GM10248 (cell line): ENCODE data around the gene DIP2C.

Experiments used
- CTCF ChIA-PET: fragments of 300-600 bp; sonication (Branson Sonifier 250); formaldehyde crosslinking; extraction: SDS; loops from one replicate; lab custom pipeline; 2021; ENCODE audit warnings: antibody characterized with exemption; lab: Yijun Ruan, JAX
- POLR2A ChIA-PET: fragments of 350-650 bp; sonication (Branson Sonifier 250); formaldehyde crosslinking; extraction: SDS; loops from one replicate; lab custom pipeline; 2020; ENCODE audit warnings: antibody characterized with exemption; lab: Yijun Ruan, JAX
- DNase-seq: peaks from one replicate; pipeline ENCODE4 v3.0.0; 2012; ENCODE audit errors: extremely low spot score
- TF ChIP-seq, protein P1 (sequence below): IDR thresholded peaks from 2 replicates; pipeline ENCODE4 v1.5.1; 2012; ENCODE audit warnings: mild to moderate bottlenecking, low read depth; ENCODE audit errors: extremely low read depth, missing control alignments, control extremely low read depth

Gene DIP2C, protein sequence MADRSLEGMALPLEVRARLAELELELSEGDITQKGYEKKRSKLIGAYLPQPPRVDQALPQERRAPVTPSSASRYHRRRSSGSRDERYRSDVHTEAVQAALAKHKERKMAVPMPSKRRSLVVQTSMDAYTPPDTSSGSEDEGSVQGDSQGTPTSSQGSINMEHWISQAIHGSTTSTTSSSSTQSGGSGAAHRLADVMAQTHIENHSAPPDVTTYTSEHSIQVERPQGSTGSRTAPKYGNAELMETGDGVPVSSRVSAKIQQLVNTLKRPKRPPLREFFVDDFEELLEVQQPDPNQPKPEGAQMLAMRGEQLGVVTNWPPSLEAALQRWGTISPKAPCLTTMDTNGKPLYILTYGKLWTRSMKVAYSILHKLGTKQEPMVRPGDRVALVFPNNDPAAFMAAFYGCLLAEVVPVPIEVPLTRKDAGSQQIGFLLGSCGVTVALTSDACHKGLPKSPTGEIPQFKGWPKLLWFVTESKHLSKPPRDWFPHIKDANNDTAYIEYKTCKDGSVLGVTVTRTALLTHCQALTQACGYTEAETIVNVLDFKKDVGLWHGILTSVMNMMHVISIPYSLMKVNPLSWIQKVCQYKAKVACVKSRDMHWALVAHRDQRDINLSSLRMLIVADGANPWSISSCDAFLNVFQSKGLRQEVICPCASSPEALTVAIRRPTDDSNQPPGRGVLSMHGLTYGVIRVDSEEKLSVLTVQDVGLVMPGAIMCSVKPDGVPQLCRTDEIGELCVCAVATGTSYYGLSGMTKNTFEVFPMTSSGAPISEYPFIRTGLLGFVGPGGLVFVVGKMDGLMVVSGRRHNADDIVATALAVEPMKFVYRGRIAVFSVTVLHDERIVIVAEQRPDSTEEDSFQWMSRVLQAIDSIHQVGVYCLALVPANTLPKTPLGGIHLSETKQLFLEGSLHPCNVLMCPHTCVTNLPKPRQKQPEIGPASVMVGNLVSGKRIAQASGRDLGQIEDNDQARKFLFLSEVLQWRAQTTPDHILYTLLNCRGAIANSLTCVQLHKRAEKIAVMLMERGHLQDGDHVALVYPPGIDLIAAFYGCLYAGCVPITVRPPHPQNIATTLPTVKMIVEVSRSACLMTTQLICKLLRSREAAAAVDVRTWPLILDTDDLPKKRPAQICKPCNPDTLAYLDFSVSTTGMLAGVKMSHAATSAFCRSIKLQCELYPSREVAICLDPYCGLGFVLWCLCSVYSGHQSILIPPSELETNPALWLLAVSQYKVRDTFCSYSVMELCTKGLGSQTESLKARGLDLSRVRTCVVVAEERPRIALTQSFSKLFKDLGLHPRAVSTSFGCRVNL (N-terminal part only)

DNA sequence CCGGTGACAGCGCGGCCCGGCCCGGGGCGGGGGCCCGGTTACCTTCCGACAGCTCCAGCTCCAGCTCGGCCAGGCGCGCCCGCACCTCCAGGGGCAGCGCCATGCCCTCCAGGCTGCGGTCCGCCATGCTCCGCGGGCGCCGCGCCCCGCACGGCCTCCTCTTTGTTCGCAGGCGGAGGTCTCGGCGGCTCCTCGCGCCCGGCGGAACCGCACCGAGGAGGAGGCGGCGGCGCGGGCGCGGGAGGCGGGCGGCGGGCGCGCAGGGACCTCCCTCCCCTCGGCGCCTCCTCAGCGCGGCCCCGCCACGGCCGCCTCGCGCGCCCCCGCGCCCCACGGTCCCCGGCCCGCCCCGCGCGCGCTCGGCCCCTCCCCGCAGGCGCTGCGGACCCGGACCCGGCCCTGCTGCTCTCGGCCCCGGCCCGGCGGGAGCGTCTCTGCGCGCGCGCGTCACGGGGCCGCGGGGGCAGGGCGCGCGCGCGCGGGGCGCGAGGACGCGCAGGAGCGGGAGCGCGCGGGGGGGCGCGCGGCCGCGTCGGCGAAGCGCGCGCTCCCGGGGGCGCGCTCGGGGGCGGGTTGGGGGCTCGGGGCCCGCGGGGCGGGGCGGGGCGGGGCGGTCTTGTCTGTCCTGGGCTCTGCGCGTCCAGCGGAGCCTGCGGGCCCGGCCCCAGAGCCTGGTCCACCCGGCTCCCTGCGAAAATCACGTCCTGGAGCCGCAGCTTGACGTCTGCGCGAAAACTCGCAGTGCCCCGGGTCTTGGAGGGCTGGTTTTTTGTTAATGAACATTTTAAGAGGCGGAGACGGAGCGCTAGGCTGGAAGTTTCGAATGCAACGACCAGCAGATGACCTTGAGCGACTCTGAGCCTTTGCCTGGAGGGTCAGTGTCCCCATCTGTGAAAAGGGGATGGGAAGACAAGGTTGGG is at the start of gene DIP2C:
Gene DIP2C, minus strand, starts transcription at position 217 of the 920 bp plus-strand sequence. Its CDS starts 90 bp downstream, at position 127.
- ChIA-PET POLR2A (no interaction called here), CTCF (no interaction called here)
- TF ChIP-seq, protein P1, sequence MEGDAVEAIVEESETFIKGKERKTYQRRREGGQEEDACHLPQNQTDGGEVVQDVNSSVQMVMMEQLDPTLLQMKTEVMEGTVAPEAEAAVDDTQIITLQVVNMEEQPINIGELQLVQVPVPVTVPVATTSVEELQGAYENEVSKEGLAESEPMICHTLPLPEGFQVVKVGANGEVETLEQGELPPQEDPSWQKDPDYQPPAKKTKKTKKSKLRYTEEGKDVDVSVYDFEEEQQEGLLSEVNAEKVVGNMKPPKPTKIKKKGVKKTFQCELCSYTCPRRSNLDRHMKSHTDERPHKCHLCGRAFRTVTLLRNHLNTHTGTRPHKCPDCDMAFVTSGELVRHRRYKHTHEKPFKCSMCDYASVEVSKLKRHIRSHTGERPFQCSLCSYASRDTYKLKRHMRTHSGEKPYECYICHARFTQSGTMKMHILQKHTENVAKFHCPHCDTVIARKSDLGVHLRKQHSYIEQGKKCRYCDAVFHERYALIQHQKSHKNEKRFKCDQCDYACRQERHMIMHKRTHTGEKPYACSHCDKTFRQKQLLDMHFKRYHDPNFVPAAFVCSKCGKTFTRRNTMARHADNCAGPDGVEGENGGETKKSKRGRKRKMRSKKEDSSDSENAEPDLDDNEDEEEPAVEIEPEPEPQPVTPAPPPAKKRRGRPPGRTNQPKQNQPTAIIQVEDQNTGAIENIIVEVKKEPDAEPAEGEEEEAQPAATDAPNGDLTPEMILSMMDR = no peak
- peak; percentile 26 for DNase-seq

DNA sequence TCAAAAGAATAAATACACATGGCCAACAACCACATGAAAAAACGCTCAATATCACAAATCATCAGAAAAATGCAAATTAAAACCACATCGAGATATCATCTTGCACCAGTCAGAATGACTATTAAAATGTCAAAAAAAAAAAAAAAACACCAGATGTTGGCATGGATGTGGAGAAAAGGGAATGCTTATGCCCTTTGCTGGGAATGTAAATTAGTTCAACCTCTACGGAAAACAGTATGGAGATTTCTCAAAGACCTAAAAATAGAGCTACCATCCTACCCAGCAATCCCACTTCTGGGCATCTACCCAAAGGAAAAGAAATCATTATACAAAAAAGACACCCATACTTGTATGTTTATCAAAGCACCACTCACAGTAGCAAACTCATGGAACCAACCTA is 45.0 kb upstream of the DIP2C start:
- DNase-seq = no peak
- CTCF ChIA-PET = no interaction called here
- TF ChIP-seq, protein P1 = no peak
- POLR2A ChIA-PET = no interaction called here

DNA sequence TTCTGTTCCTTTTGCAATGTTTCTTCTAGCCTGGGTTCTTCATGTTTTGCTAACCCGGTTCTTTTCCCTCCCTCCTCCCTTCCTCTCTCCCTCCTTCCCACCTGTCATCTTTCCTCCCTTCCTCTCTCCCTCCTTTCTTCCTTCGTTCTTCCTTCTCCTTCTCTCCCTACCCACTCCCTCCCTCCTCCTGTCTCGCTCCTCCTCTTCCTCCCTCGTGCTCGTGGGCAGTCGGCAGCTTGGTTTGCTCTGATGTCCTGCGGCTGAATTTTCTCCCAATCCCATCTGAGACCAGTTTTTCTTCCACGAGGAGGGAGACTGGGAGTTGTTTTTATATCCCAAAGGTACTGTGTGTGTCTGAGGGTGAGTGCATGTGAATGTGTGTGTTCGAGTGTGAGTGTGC is 43.6 kb upstream of the DIP2C start:
- DNase-seq = no peak
- TF ChIP-seq, protein P1 = no peak
- POLR2A ChIA-PET = no interaction called here
- CTCF ChIA-PET = no interaction called here

DNA sequence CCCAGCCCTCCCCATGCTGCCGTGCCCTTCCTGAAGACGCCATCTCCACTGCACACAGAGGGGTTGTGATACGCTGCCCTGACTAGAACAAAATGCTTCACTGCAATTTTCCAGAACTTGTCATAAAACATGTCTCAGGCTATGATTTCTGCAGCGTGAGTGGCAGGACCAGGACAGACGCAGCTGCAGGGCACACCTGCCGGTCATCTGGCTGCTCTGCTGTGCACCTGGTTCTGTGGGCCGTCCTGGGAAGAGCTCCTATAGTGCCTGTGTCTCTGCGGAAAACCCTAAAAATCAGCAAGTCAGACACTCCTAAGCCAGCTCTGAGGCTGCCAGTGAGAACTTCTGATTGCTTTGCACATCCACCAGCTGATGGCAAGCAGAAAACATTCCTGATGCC is 39.7 kb upstream of the DIP2C start:
- TF ChIP-seq, protein P1 = no peak
- POLR2A ChIA-PET = no interaction called here
- DNase-seq = no peak
- CTCF ChIA-PET = no interaction called here

DNA sequence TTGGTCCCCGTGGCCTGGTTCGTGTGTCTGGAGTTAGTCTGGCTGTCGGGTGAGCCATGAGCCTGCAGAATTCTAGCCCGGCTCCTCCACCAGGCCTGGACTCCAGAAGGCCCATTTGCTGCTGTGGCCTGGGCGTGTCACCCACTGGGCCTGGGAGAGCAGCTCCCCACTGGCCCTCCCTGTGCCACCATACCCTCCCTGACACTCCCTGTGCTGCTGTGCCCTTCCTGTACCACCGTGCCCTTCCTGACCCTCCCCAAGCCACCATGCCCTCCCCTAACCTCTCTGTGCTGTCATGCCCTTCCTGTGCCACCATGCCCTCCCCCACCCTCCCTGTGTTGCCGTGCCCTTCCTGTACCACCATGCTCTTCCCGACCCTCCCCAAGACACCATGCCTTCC is 39.1 kb upstream of the DIP2C start:
- no peak for DNase-seq
- ChIA-PET POLR2A (no interaction called here), CTCF (no interaction called here)
- TF ChIP-seq, protein P1 = no peak
